CD4-positive, alpha-beta T cell treated with Interleukin-21 for 1 hour (primary cell): ENCODE measurements around the gene ITPA.
"Not testable (repeated sequence)": the region's sequence is repeated elsewhere in the genome, so short reads cannot be mapped to it uniquely, and the experiment has no call there.

Experiments used
- DNase-seq: peaks from one replicate; pipeline ENCODE4 v3.0.0-alpha.2; 2020

The ITPA gene

GRCh38 chr20:3173610-3174441 lies 35.5 kb upstream of the ITPA start:
- DNase-seq, result peak; percentile 92

- no peak for DNase-seq
These were observed 34.6 kb upstream of the ITPA start for GRCh38 chr20:3174442-3175261.

GRCh38 chr20:3175270-3175669 lies 34.0 kb upstream of the ITPA start:
- no peak for DNase-seq

GRCh38 chr20:3177746-3178485 lies 31.4 kb upstream of the ITPA start:
- DNase-seq, result no peak

- no peak for DNase-seq
These were observed 29.0 kb upstream of the ITPA start for GRCh38 chr20:3180319-3180718.

- DNase-seq, result no peak
These were observed 28.0 kb upstream of the ITPA start for GRCh38 chr20:3181270-3181669.

GRCh38 chr20:3182429-3182828 lies 26.9 kb upstream of the ITPA start:
- DNase-seq, result not testable (repeated sequence)

- DNase-seq, result no peak
These were observed 25.2 kb upstream of the ITPA start for GRCh38 chr20:3183896-3184612.

GRCh38 chr20:3187861-3188260 lies 21.4 kb upstream of the ITPA start:
- DNase-seq, result not testable (repeated sequence)

GRCh38 chr20:3188823-3189413 lies 20.4 kb upstream of the ITPA start:
- no peak for DNase-seq

- no peak for DNase-seq
These were observed 19.7 kb upstream of the ITPA start for GRCh38 chr20:3189561-3190131.

- no peak for DNase-seq
These were observed 18.6 kb upstream of the ITPA start for GRCh38 chr20:3190681-3191111.

- no peak for DNase-seq
These were observed 16.9 kb upstream of the ITPA start for GRCh38 chr20:3192226-3193015.

- no peak for DNase-seq
These were observed 15.3 kb upstream of the ITPA start for GRCh38 chr20:3193806-3194616.

GRCh38 chr20:3194617-3195280 lies 14.5 kb upstream of the ITPA start:
- no peak for DNase-seq

- DNase-seq, result no peak
These were observed 13.6 kb upstream of the ITPA start for GRCh38 chr20:3195590-3196237.

- no peak for DNase-seq
These were observed 10.1 kb upstream of the ITPA start for GRCh38 chr20:3199206-3199605.

GRCh38 chr20:3199976-3200755 lies 9.1 kb upstream of the ITPA start:
- no peak for DNase-seq
